Choroid plexus epithelial cell (primary cell): ENCODE measurements around the gene NTMT1.
A peak's percentile ranks its signal among the peaks of the same experiment; 100 is the strongest.

ENCODE experiments used
- DNase-seq: peaks from one replicate; pipeline ENCODE4 v3.0.0-alpha.2; 2010; ENCODE audit warnings: low read depth
- H3K4me3 ChIP-seq: 2 replicates; pipeline ENCODE4 v1.5.1; 2011; ENCODE audit warnings: low read depth, mild to moderate bottlenecking, control low read depth, low read length, moderate library complexity
- CTCF ChIP-seq: conservative IDR thresholded peaks from 2 replicates; pipeline ENCODE4 v1.5.1; 2011; ENCODE audit warnings: low read depth, mild to moderate bottlenecking, control low read depth, inconsistent platforms, low read length, moderate library complexity

Gene NTMT1

GRCh38 chr9:129626625-129627284, 792 bp downstream of the NTMT1 start:
- peak overlapping the region; percentile 88 for H3K4me3 ChIP-seq
- peak; percentile 4 for TF ChIP-seq CTCF
- DNase-seq: peak; percentile 88

- H3K4me3 ChIP-seq: peak overlapping the region; percentile 88
- peak; percentile 94 for DNase-seq
- no peak for TF ChIP-seq CTCF
Observed at GRCh38 chr9:129627556-129628440, 1.8 kb downstream of the NTMT1 start.

GRCh38 chr9:129628709-129629108, 2.7 kb downstream of the NTMT1 start:
- DNase-seq: peak; percentile 49
- H3K4me3 ChIP-seq: peak overlapping the region; percentile 88
- TF ChIP-seq CTCF: peak; percentile 36

- TF ChIP-seq CTCF: no peak
- no peak for DNase-seq
- peak overlapping the region; percentile 88 for H3K4me3 ChIP-seq
Observed at GRCh38 chr9:129629251-129629820, 3.4 kb downstream of the NTMT1 start.

- DNase-seq: peak; percentile 61
- TF ChIP-seq CTCF: no peak
- no peak overlapping the region for H3K4me3 ChIP-seq
Observed at GRCh38 chr9:129630967-129631673, 5.2 kb downstream of the NTMT1 start.

GRCh38 chr9:129631674-129632129, 5.7 kb downstream of the NTMT1 start:
- no peak for DNase-seq
- no peak overlapping the region for H3K4me3 ChIP-seq
- TF ChIP-seq CTCF: no peak
